Mononuclear cell (primary cell): Measurements from ENCODE around the gene LENEP. TPM values are rescaled to one million over a fixed set of nuclear protein-coding genes. Genes with fewer than 3 reads are reported as not detected.

Experiments used
- H3K27me3 ChIP-seq: 2 replicates; pipeline ENCODE4 v1.6.0; 2011; ENCODE audit warnings: low read length, control low read depth; ENCODE audit not compliant: insufficient read depth
- H3K4me1 ChIP-seq: 2 replicates; pipeline ENCODE4 v1.5.1; 2011; ENCODE audit warnings: mild to moderate bottlenecking, low read length, control low read depth; ENCODE audit not compliant: insufficient read depth
- H3K4me3 ChIP-seq: 2 replicates; pipeline ENCODE4 v1.5.1; 2011; ENCODE audit warnings: mild to moderate bottlenecking, low read length, moderate library complexity
- H3K9me3 ChIP-seq: 2 replicates; pipeline ENCODE4 v1.5.1; 2011; ENCODE audit warnings: low read depth, mild to moderate bottlenecking, control low read depth, low read length
- total RNA-seq: library from RNA; depleted of rRNA; stranded (reverse); fragments of >200 nt; gene quantifications from one replicate; pipeline ENCODE4 v1.2.3, GENCODE V29; 2012

Gene LENEP
- total RNA-seq, 1 donor, result 0.63 TPM

DNA sequence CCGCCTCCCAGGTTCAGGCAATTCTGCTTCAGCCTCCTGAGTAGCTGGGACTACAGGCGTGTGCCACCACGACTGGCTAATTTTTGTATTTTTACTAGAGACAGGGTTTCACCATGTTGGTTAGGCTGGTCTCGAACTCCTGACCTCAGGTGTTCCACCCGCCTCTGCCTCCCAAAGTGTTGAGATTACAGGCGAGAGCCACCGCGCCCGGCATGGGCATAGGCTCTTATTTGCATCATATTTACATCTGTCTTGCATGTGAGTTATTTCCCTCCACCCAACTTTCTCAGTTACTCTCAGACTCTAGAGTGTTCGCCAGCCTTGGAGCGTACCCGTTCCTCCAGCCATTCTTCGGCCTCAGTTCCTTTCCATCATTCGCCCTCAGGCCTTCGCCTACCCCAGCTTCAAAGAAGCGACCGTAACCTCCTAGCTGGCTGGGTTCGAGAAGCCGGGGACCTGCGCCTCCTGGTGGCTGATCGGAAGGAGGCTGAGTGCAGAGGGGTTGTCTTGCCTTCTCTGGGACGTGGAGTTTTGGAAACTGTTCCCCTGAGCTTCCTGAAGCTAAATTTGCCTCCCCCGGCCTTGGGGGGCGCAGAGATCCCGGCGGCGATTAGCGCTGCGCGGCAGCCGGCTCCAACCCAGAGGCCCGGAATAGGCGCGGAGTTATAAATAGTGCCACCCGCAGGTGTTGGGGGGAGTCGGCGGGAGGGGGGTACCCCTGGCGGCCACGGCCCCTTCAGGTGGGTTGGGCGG, 5.6 kb downstream of the LENEP start:
- Histone ChIP-seq H3K27me3 (no peaks in the 10 kb centered on the region), H3K4me3 (no peak overlapping the region), H3K4me1 (peaks cover 52% of the 10 kb centered on the region)

DNA sequence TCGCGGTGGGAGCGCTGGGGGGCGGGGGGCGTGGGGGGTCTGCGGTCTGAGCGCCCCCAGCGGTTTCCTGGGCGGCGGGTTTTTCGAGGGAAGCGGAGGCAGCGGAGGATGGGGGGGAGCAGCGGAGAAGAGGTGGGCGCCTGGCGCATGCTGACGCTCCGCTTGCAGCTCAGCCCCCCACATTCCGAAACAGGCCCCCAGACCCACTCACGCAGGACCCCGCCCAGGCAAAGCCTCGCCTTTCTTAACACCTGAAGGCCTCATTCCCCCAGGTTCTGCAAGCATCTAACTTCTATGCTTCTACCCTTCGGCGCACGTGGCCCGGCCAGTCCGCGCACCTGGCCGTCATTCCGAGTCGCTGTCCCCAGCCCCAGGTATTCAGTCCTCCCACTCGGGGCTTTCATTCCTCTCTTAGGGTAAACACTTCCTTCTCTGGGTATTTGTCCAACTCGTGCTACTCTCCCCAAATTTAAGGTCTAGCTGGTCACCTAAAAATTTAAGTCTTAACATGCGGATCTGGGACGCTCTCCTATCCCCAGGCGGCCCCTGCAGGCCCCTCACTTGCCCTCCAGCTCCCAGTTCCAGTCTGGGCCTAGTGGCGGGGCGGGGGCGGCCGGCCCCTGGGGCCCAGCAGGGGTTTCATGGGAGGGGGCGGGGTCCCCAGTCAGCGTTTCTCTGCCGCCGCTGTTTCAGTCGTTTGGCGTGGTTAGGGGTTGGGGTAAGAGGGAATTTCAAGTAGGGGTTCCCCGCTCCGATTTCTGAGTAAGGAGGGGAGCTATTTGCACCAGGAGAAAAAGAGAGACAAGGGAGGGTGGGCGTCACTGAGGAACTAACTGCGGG, 6.4 kb downstream of the LENEP start:
- H3K4me3 ChIP-seq, result peak overlapping the region; percentile 32
- no peaks in the 10 kb centered on the region for H3K9me3 ChIP-seq
- peaks cover 59% of the 10 kb centered on the region for H3K4me1 ChIP-seq
- no peaks in the 10 kb centered on the region for H3K27me3 ChIP-seq

More for the DNA sequence above, 5.6 kb downstream of the LENEP start:
- H3K9me3 ChIP-seq, result no peaks in the 10 kb centered on the region

DNA sequence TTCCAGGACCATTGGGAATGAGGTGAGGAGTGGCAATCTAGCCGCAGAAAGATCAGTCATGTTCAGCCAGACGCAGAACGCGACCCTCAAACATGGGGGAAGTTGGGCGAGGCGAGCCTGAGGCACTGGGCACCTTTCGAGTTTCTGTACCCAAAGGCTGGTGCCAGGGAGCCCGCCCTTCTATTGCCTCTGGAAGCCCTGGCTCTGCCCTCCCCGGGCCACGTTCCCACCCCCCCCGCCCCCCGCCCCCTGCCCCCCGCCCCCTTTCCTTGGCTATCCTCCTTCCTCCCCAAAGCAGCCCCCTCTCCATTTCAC, 7.0 kb downstream of the LENEP start:
- Histone ChIP-seq H3K4me3 (peak overlapping the region; percentile 62), H3K4me1 (peaks cover 59% of the 10 kb centered on the region), H3K9me3 (no peaks in the 10 kb centered on the region), H3K27me3 (no peaks in the 10 kb centered on the region)

- Histone ChIP-seq H3K27me3 (no peaks in the 10 kb centered on the region), H3K9me3 (no peaks in the 10 kb centered on the region), H3K4me1 (peaks cover 61% of the 10 kb centered on the region), H3K4me3 (peak overlapping the region; percentile 62)
Observed at GRCh38 chr1:155000726-155001424, 7.5 kb downstream of the LENEP start.

DNA sequence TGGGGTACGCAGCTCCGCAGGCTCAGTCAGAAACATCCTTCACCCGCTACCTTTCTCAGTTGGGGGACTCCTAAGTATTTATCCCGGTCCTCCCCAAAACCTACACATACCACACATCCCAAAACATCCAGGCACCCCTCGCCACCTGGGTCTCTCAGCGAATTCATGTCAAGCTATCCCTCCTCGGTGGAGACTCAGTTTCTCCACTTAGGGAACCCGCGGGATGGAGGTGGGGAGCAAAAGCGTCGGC, 8.0 kb downstream of the LENEP start:
- peak overlapping the region; percentile 62 for H3K4me3 ChIP-seq
- peaks cover 61% of the 10 kb centered on the region for H3K4me1 ChIP-seq
- no peaks in the 10 kb centered on the region for H3K27me3 ChIP-seq
- no peaks in the 10 kb centered on the region for H3K9me3 ChIP-seq

DNA sequence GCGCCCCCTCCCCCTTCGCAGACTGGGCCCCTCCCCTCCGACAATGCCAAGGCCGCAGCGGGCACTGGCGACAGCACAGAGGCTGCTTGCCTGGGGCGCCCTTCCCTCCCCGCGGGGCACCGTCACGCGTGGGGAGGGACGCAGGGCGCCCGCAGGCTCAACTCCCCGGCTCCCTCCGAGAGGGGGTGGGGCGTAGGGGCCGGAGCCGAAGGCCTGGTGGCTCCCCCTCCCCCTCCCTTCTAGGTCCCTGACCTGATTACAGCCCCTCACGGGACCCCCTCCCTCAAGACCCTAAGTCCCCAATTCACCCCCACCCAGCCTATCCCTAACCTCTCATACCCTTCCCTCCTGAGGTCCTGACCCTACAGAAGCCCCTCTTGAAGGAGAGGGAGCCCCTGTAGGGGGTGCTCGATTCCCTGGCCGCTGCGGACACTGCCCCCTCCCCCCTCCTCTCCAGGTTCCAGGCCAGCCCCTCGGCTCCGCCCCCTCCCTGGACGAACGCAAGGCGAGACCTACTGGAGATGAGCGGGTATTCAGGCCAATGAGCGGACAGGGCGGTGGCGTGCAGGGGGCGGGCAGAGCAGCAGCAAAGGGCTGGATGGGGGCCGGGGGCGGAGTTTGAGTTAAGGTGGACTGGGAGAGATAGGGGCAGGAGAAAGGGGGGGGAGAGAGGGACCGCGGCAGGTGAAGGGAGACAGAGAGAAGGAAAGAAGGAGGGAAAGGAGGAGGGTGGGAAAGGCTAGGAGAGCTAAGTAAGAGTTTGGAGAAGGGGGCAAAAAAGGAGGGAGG, 8.5 kb downstream of the LENEP start:
- Histone ChIP-seq H3K27me3 (no peaks in the 10 kb centered on the region), H3K9me3 (no peaks in the 10 kb centered on the region), H3K4me1 (peaks cover 65% of the 10 kb centered on the region), H3K4me3 (peak overlapping the region; percentile 62)

DNA sequence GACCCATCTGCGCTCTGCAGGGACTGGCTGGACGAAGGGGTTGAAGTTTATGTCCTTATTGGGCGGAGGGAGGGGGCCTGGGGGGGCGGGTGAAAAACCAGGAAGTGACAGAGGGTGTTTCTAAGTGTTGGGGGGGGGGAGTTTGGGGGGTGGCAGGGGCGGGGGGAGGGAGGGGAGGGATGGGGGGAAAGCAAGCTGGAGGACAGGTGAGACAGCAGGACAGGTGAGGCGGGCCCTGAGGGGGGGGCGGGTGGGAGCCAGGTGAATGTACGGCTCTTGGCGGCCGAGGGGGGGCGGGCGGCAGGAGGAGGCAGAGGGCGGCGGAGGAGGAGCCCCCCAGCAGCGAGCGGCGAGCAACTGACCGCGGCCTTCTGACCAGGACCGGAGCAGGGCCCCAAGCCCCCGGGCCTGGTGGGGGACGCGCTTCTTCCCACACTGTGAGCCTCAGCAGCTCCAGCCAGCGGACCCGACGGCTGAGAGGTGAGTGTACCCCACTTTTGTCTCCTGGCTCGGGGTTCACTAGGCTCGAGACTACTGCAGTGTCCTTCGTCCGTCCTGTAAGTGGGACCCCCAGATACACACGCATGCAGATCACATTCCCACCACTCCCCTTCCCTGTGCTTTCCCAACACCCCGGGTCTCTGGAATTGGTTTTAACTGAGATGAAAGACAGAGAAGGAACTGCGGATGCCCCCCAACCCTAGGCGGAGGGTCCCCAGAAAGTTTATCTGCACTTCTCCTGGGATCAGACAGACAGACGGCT, 9.3 kb downstream of the LENEP start, which contains the start of gene ZBTB7B:
Gene ZBTB7B (plus strand): TSS at position 339 of the 763 bp plus-strand sequence. CDS start 11,859 bp downstream, outside the sequence.
- H3K4me3 ChIP-seq, result peak within 1 kb of the TSS; percentile 96
- H3K4me1 ChIP-seq, result peaks cover 66% of the 10 kb centered on the region

GRCh38 chr1:155003227-155003765, 9.9 kb downstream of the LENEP start:
- peak overlapping the region; percentile 96 for H3K4me3 ChIP-seq
- no peaks in the 10 kb centered on the region for H3K27me3 ChIP-seq
- H3K4me1 ChIP-seq, result peaks cover 66% of the 10 kb centered on the region
- no peaks in the 10 kb centered on the region for H3K9me3 ChIP-seq

More for the DNA sequence above, 9.3 kb downstream of the LENEP start, which contains the start of gene ZBTB7B:
- Histone ChIP-seq H3K9me3 (no peaks in the 10 kb centered on the region), H3K27me3 (no peaks in the 10 kb centered on the region)

GRCh38 chr1:155003766-155004351, 10.5 kb downstream of the LENEP start:
- Histone ChIP-seq H3K9me3 (no peaks in the 10 kb centered on the region), H3K4me1 (peaks cover 67% of the 10 kb centered on the region), H3K4me3 (peak overlapping the region; percentile 96), H3K27me3 (no peaks in the 10 kb centered on the region)

DNA sequence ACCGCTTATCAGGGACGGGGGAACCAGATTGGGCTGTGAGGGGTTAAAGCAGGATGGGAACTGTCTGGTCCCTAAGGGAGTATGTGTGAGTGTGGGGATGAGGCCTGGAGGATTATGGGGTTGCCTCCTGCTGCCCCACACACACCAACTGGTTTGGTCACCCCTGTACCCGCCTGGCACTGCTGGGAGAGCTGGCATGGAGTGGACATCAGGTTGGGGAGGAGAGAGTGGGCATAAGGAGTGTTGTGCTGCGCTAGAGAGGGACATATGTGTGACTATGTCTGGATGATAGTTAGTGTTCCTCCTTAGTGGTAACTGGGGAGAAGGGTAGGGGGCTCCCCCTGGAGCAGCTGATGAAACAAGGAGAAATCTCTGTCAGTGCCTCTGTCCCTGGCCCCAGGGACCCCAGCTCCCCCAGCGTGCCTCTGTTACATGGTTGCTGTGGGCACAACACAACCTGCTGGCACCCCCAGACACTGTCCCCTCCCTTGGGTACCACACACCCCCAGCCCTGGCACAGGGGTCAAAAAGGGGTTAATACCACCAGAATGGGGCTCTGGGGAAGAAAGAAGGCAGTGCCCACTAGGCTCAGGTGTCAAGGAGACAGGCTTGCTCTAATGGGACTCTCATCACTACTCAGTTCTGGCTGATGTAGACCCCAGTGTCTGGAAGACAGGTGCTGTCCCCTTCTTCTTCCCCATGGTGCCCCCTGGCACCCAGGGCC, 11.1 kb downstream of the LENEP start:
- Histone ChIP-seq H3K4me3 (peak overlapping the region; percentile 96), H3K27me3 (no peaks in the 10 kb centered on the region), H3K4me1 (peaks cover 66% of the 10 kb centered on the region), H3K9me3 (no peaks in the 10 kb centered on the region)

DNA sequence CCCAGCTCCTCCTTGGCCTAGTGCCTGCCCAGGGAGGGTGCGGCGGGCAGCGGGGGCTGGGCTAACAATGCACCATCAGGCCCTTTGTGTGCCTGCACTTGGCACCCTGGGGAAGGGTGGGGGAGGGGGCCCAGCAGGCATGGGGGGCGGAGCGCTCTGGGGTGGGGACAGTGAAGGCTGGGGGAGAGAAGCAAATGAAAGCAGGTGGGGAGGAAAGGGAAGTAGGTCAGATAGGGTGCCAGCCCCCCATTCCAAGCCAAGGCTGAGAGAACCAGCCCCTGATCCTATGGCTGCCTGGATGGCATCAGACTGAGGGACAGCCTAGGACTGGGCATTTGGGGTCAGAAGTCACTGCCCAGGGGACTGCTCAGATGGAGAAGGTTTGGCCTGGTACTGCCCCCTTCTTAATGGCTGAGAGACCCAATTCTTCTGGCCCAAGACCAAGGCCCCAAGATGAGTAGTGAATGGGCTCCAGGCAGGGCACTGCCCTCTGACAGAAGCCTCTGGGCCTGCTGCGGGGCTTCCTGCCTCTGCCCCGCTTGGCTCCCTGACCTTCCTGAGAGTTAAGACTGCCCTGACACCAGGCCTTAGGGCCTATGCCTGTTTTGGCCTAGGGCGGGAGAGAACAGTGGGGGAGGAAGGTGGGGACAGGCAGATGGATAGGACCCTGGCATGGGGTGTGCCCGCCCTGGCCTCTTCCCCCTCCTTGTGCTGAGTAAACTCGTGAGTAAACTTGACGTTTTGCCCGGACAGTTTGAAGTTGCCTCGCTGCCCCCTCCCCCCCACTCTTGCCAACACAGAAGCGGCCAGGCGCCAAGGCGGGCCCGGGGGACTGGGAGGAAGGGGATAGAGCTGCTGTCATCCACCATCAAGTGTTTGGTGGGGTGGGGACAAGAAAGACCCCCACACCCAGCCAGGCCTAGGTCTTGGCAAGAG, 12.0 kb downstream of the LENEP start:
- Histone ChIP-seq H3K27me3 (no peaks in the 10 kb centered on the region), H3K4me3 (peak overlapping the region; percentile 96), H3K9me3 (no peaks in the 10 kb centered on the region), H3K4me1 (peaks cover 66% of the 10 kb centered on the region)

- no peak overlapping the region for H3K4me3 ChIP-seq
- H3K4me1 ChIP-seq, result peaks cover 75% of the 10 kb centered on the region
- no peaks in the 10 kb centered on the region for H3K27me3 ChIP-seq
- no peaks in the 10 kb centered on the region for H3K9me3 ChIP-seq
Observed at GRCh38 chr1:155006601-155007101, 13.3 kb downstream of the LENEP start.
